ENCODE data around the gene LUC7L2.
A peak's percentile ranks its signal among the peaks of the same experiment; 100 is the strongest.
"Not testable (repeated sequence)": the region's sequence is repeated elsewhere in the genome, so short reads cannot be mapped to it uniquely, and the experiment has no call there.

The LUC7L2 gene

GRCh38 chr7:139397192-139397591 lies 37.5 kb downstream of the LUC7L2 start:
- DNase-seq (ENCODE audit: low spot score), result no peak

DNA sequence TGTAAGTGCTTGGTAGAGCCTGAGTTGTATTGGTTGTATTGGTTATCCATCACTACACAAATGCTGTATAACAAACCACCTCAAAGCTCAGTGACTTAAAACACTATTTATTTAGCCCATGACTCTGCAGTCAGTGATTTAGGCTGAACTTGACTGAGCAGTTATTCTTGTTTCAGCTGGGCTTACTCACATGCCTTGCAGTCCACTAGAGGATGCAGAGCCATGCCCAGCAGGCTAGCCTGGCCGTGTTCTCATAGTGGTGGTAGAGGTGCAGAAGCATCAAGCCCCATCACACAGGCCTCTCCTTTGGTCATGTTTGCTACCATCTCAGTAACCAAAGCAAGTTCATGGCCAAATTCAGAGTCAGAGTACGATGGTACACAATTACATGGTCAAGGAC lies 43.9 kb downstream of the LUC7L2 start:
- DNase-seq (ENCODE audit: low spot score), result no peak

- DNase-seq (ENCODE audit: low spot score), result no peak
Measured at GRCh38 chr7:139407555-139407954, 47.9 kb downstream of the LUC7L2 start.

DNA sequence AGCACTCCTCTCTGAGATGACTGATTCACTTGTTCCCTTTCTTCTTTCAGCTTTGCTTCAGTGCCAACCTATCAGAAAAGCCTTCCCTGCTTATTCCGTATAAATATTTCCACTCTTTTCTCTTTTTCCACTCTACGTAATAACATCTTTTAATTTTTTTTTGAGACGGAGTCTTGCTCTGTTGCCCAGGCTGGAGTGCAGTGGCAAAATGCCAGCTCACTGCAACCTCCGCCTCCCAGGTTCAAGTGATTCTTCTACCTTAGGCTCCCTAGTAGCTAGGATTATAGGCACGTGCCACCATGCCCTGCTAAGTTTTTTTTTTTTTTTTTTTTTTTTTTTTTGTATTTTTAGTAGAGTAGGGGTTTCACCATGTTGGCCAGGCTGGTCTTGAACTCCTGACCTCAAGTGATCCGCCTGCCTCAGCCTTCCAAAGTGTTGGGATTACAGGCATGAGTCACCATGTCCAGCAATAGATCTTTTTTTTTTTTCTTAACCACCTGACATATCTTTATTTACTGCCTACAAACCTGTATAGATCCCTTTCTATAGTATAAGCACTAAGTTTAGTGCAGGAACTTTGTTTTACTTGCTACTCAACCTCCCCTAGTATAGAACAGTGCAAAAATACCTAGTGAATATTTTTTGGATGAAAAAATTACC lies 55.2 kb downstream of the LUC7L2 start:
- not testable (repeated sequence) for DNase-seq (ENCODE audit: low spot score)

DNA sequence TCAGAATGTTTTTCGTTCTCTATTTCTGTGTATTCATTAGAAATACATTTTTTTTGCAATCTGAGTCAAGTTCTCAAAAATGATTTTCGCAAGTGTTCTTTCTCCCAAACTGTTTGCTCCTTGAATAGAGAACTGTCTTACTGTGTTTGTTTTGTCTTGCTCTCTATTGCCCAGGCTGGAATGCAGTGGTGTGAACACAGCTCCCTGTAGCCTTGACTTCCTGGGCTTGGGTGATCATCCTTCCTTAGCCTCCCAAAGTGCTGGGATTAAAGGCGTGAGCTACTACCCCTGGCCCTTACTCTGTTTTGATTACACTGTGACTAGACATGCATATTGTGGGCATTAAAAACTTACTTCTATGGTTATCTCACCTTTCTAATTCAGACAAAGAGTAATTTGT lies 56.7 kb downstream of the LUC7L2 start:
- DNase-seq (ENCODE audit: low spot score), result no peak

- DNase-seq (ENCODE audit: low spot score), result no peak
Measured at GRCh38 chr7:139417478-139417877, 57.8 kb downstream of the LUC7L2 start.

DNA sequence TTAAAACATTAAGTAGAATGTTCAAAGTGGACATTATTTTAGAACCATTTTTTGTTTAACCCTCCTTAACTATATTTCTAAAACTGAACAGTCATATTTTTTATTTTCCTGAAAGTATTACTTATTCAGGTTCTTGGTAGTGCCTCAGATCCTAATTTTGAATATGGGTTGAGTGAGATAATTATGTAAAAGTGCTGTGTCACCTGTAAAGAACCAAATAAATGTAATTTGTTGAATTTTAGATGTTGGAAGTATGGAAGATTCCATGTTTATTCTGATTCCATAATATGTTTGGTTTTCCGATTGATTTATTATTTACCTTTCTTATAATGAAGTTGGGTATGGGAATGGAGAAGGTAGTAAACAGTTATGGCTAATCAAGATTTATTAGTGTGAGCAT lies 61.4 kb downstream of the LUC7L2 start:
- DNase-seq (ENCODE audit: low spot score), result no peak

DNA sequence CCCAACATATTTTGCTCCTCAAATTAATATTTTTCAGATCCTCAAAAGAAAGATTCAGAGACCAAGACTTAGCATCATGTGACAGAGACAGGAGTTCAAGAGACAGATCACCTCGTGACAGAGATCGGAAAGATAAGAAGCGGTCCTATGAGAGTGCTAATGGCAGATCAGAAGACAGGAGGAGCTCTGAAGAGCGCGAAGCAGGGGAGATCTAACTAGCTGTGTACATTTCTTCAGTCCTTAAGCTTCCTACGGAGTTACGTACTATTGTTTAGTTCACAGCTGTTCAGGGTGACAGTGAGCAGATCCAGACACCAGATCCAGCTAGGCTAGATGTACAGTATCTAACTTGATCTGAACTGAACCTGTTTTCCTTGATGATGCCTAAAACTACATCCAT lies 62.4 kb downstream of the LUC7L2 start:
- peak; percentile 53 for DNase-seq (ENCODE audit: low spot score)

GRCh38 chr7:139423091-139423490 lies 63.4 kb downstream of the LUC7L2 start:
- peak; percentile 83 for DNase-seq (ENCODE audit: low spot score)

GRCh38 chr7:139424004-139424403 lies 64.3 kb downstream of the LUC7L2 start:
- DNase-seq (ENCODE audit: low spot score), result no peak

- not testable (repeated sequence) for DNase-seq (ENCODE audit: low spot score)
Measured at GRCh38 chr7:139425701-139426100, 66.0 kb downstream of the LUC7L2 start.

DNA sequence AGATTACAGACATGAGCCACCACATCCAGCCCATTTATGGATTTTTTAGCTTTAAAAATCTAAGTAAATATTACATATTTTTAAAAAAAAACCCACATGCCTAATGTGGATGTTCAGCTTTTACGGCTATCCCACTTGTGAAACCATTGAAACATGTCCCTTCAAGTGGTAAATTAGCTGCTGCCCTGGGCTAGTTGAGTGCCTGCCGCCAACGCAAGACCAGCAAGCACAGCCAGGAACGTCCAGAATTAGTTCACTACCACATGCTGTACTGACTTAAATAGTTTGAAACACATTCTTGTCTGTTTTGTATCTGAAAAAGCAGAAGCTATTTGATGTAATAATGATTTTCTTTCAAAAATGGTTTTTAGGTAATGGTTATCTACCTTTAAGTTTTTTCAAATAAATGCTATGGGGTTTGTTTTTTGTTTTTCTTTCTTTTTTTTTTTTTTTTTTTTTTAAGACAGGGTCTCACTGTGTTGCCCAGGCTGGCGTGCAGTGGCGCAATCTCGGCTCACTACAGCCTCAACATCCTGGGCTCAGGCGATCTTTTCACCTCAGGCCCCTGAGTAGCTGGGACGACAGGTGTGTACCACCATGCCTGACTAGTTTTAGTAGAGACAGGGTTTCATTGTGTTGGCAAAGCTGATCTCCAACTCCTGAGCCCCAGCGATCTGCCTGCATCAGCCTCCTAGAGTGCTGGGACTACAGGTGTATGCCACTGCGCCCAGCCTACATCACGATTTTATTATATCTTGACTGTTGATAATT lies 66.7 kb downstream of the LUC7L2 start:
- DNase-seq (ENCODE audit: low spot score), result no peak

GRCh38 chr7:139427029-139427420 lies 67.3 kb downstream of the LUC7L2 start:
- DNase-seq (ENCODE audit: low spot score), result no peak

DNA sequence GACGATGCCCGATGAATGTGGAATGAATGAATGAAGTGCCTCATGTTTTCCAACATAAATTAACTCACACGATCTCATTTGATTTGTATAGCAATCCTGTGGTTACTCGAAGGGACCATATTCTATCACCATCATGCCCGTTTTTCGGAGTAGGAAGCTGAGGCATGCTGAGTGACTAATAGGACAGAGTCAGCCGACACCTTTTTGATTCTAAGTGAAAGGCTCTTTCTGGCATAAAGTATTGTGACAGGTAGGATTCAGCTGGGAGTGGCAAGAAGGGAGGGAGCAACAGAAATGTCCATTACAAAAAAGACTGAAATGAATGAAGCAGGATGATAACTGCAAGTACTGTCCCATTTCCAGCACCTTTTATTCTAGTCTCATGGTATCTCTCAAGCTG lies 68.1 kb downstream of the LUC7L2 start:
- no peak for DNase-seq (ENCODE audit: low spot score)

GRCh38 chr7:139429735-139430134 lies 70.0 kb downstream of the LUC7L2 start:
- DNase-seq (ENCODE audit: low spot score), result not testable (repeated sequence)

DNA sequence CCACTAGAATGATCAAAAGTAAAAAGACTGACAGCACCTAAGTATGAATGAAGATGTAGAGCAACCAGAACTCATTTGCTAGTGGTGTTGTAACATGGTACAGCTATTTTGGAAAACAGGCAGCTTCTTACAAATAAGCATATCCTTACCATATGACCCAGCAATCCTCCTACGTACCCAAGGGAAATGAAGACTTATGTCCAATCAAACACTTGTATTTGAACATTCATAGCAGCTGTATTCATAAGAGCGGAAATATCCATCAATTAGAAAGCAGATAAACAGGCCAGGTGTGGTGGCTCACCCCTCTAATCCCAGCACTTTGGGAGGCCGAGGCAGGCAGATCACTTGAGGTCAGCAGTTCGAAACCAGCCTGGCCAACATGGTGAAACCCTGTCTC lies 70.7 kb downstream of the LUC7L2 start:
- DNase-seq (ENCODE audit: low spot score), result no peak

GRCh38 chr7:139431010-139431409 lies 71.3 kb downstream of the LUC7L2 start:
- DNase-seq (ENCODE audit: low spot score), result no peak

GRCh38 chr7:139431459-139431858 lies 71.8 kb downstream of the LUC7L2 start:
- DNase-seq (ENCODE audit: low spot score), result peak; percentile 79

GRCh38 chr7:139436806-139437205 lies 77.1 kb downstream of the LUC7L2 start:
- DNase-seq (ENCODE audit: low spot score), result no peak

GRCh38 chr7:139439375-139439774 lies 79.7 kb downstream of the LUC7L2 start:
- no peak for DNase-seq (ENCODE audit: low spot score)

GRCh38 chr7:139441961-139442360 lies 82.3 kb downstream of the LUC7L2 start:
- no peak for DNase-seq (ENCODE audit: low spot score)

- DNase-seq (ENCODE audit: low spot score), result no peak
Measured at GRCh38 chr7:139446051-139446890, 86.6 kb downstream of the LUC7L2 start.

GRCh38 chr7:139450851-139451250 lies 91.2 kb downstream of the LUC7L2 start:
- DNase-seq (ENCODE audit: low spot score), result no peak
